WTC11 (cell line): ENCODE measurements around the gene MECP2.

ENCODE experiments used
- AFF4 ChIP-seq: sonication (generic); formaldehyde crosslinking; IDR thresholded peaks from 2 replicates; pipeline ENCODE4 v1.8.1; 2023; ENCODE audit warnings: mild to moderate bottlenecking, missing genetic modification reagents, borderline replicate concordance
- ATF6 ChIP-seq: sonication (generic); formaldehyde crosslinking; IDR thresholded peaks from 2 replicates; pipeline ENCODE4 v1.8.1; 2023; ENCODE audit warnings: mild to moderate bottlenecking, missing genetic modification reagents
- CREB1 ChIP-seq: sonication (generic); formaldehyde crosslinking; IDR thresholded peaks from 2 replicates; pipeline ENCODE4 v1.8.0; 2023; ENCODE audit warnings: mild to moderate bottlenecking, missing genetic modification reagents
- CTCF ChIP-seq: fragments of 200-600 bp; IDR thresholded peaks from 2 replicates; pipeline ENCODE4 v1.8.0; 2022; ENCODE audit warnings: antibody characterized with exemption
- ZNF232 ChIP-seq: sonication (generic); formaldehyde crosslinking; IDR thresholded peaks from 2 replicates; pipeline ENCODE4 v1.8.0; 2022; ENCODE audit warnings: mild to moderate bottlenecking, missing genetic modification reagents

GRCh38 chrX:154024271-154024670 lies 73.2 kb downstream of the MECP2 start:
- TF ChIP-seq CTCF (no peak), AFF4 (CRISPR knock-in tag) (no peak), CREB1 (CRISPR knock-in tag) (no peak), ATF6 (CRISPR knock-in tag) (no peak), ZNF232 (no peak)
